H9 (cell line): ENCODE measurements around the gene IDI2. TPM values are rescaled to one million over a fixed set of nuclear protein-coding genes. Genes with fewer than 3 reads are reported as not detected.

Experiments
- DNase-seq: peaks from one replicate; pipeline ENCODE4 v3.0.0-alpha.2; 2017
- H2AFZ ChIP-seq: one replicate; pipeline ENCODE4 v1.6.1; 2013; ENCODE audit warnings: mild to moderate bottlenecking, low read length, control low read depth, moderate library complexity
- H2AK5ac ChIP-seq: 2 replicates; pipeline ENCODE4 v1.6.1; 2013; ENCODE audit warnings: low read length, control low read depth, mixed read lengths; ENCODE audit not compliant: insufficient read length
- H2BK120ac ChIP-seq: one replicate; pipeline ENCODE4 v1.6.1; 2013; ENCODE audit warnings: low read depth, mild to moderate bottlenecking, low read length, control low read depth, inconsistent platforms; ENCODE audit not compliant: poor library complexity, severe bottlenecking
- H2BK12ac ChIP-seq: 2 replicates; pipeline ENCODE4 v1.6.1; 2013; ENCODE audit warnings: low read length, control low read depth, mixed read lengths, low read depth; ENCODE audit not compliant: insufficient read length
- H2BK15ac ChIP-seq: 2 replicates; pipeline ENCODE4 v1.6.1; 2013; ENCODE audit warnings: low read depth, low read length, control low read depth
- H2BK20ac ChIP-seq: one replicate; pipeline ENCODE4 v1.6.1; 2013; ENCODE audit warnings: low read depth, mild to moderate bottlenecking, low read length, control low read depth, inconsistent platforms; ENCODE audit not compliant: poor library complexity, severe bottlenecking
- H2BK5ac ChIP-seq: 2 replicates; pipeline ENCODE4 v1.6.1; 2013; ENCODE audit warnings: low read length, control low read depth, mixed read lengths; ENCODE audit not compliant: insufficient read length
- H3K14ac ChIP-seq: 2 replicates; pipeline ENCODE4 v1.6.1; 2013; ENCODE audit warnings: low read length, control low read depth; ENCODE audit not compliant: insufficient read depth
- H3K18ac ChIP-seq: 2 replicates; pipeline ENCODE4 v1.6.1; 2013; ENCODE audit warnings: low read depth, mild to moderate bottlenecking, mixed read lengths, low read length, control low read depth; ENCODE audit not compliant: insufficient read length
- H3K23ac ChIP-seq: 2 replicates; pipeline ENCODE4 v1.6.1; 2013; ENCODE audit warnings: low read length, control low read depth, mixed read lengths, low read depth; ENCODE audit not compliant: insufficient read length
- H3K23me2 ChIP-seq: 2 replicates; pipeline ENCODE4 v1.6.1; 2013; ENCODE audit warnings: low read depth, mild to moderate bottlenecking, mixed read lengths, low read length, control low read depth; ENCODE audit not compliant: insufficient read length, poor library complexity, severe bottlenecking
- H3K27ac ChIP-seq: 2 replicates; pipeline ENCODE4 v1.5.1; 2013; ENCODE audit warnings: low read length, control low read depth, mixed read lengths, low read depth; ENCODE audit not compliant: insufficient read length
- H3K27me3 ChIP-seq: 2 replicates; pipeline ENCODE4 v1.6.1; 2013; ENCODE audit warnings: low read length, control low read depth, inconsistent platforms; ENCODE audit not compliant: insufficient read depth
- H3K4ac ChIP-seq: 2 replicates; pipeline ENCODE4 v1.6.1; 2013; ENCODE audit warnings: low read depth, mild to moderate bottlenecking, control low read depth, inconsistent platforms, low read length, moderate library complexity
- H3K4me1 ChIP-seq: 2 replicates; pipeline ENCODE4 v1.6.1; 2013; ENCODE audit warnings: low read length, control low read depth, inconsistent platforms; ENCODE audit not compliant: insufficient read depth
- H3K4me2 ChIP-seq: 2 replicates; pipeline ENCODE4 v1.6.1; 2013; ENCODE audit warnings: low read length, control low read depth, mixed read lengths; ENCODE audit not compliant: insufficient read length, insufficient read depth
- H3K56ac ChIP-seq: 2 replicates; pipeline ENCODE4 v1.6.1; 2013; ENCODE audit warnings: low read depth, mild to moderate bottlenecking, mixed read lengths, low read length, control low read depth; ENCODE audit not compliant: insufficient read length
- H3K79me1 ChIP-seq: 2 replicates; pipeline ENCODE4 v1.6.1; 2013; ENCODE audit warnings: low read depth, mild to moderate bottlenecking, moderate library complexity, low read length, control low read depth, inconsistent platforms; ENCODE audit not compliant: insufficient read depth, poor library complexity, severe bottlenecking
- H3K79me2 ChIP-seq: 2 replicates; pipeline ENCODE4 v1.6.1; 2013; ENCODE audit warnings: low read length, control low read depth, inconsistent platforms; ENCODE audit not compliant: insufficient read depth
- H3K9ac ChIP-seq: 2 replicates; pipeline ENCODE4 v1.6.1; 2013; ENCODE audit warnings: low read length, control low read depth, mixed read lengths; ENCODE audit not compliant: insufficient read length; ENCODE audit errors: extremely low read depth
- H3K9me3 ChIP-seq: one replicate; pipeline ENCODE4 v1.6.1; 2013; ENCODE audit warnings: low read depth, low read length, inconsistent platforms; ENCODE audit not compliant: control insufficient read depth
- H3T11ph ChIP-seq: one replicate; pipeline ENCODE4 v1.6.1; 2013; ENCODE audit warnings: mild to moderate bottlenecking, low read length, control low read depth, inconsistent platforms
- H4K20me1 ChIP-seq: one replicate; pipeline ENCODE4 v1.6.1; 2013; ENCODE audit not compliant: control insufficient read depth, insufficient read length, insufficient read depth
- H4K5ac ChIP-seq: 2 replicates; pipeline ENCODE4 v1.6.1; 2013; ENCODE audit warnings: low read depth, mild to moderate bottlenecking, mixed read lengths, low read length, control low read depth; ENCODE audit not compliant: insufficient read length
- H4K8ac ChIP-seq: replicated peaks from 2 replicates; pipeline ENCODE4 v1.6.1; 2013; ENCODE audit warnings: low read length, control low read depth, mixed read lengths, low read depth; ENCODE audit not compliant: insufficient read length
- H4K91ac ChIP-seq: 2 replicates; pipeline ENCODE4 v1.6.1; 2013; ENCODE audit warnings: low read depth, mild to moderate bottlenecking, moderate library complexity, mixed read lengths, low read length, control low read depth; ENCODE audit not compliant: insufficient read length
- H3K27ac Mint-ChIP-seq, 3 experiments: 2 replicates in 2 of 3; 3 replicates in 1 of 3; pipeline ENCODE4 v1.8.0; 2020 to 2021; ENCODE audit warnings: mixed read lengths in 3 of 3, mild to moderate bottlenecking in 1 of 3, moderate library complexity in 1 of 3
- H3K27me3 Mint-ChIP-seq: 2 replicates; pipeline ENCODE4 v1.8.0; 2021; ENCODE audit warnings: low read depth, mild to moderate bottlenecking, moderate library complexity, mixed read lengths
- H3K36me3 Mint-ChIP-seq, 3 experiments: 2 replicates in 2 of 3; 3 replicates in 1 of 3; pipeline ENCODE4 v1.8.0; 2020 to 2021; ENCODE audit warnings: low read depth in 3 of 3, mixed read lengths in 3 of 3; ENCODE audit not compliant: insufficient read depth in 1 of 3
- H3K4me1 Mint-ChIP-seq, 2 experiments: 2 replicates each; pipeline ENCODE4 v1.8.0; 2020; ENCODE audit warnings: mixed read lengths in 2 of 2
- H3K4me3 Mint-ChIP-seq, 2 experiments: 2 replicates in 1 of 2; 3 replicates in 1 of 2; pipeline ENCODE4 v1.8.0; 2020 to 2021; ENCODE audit warnings: mild to moderate bottlenecking in 2 of 2, mixed read lengths in 2 of 2, moderate library complexity in 1 of 2
- H3K9me3 Mint-ChIP-seq, 2 experiments: 2 replicates in 1 of 2; 3 replicates in 1 of 2; pipeline ENCODE4 v1.8.0; 2020; ENCODE audit warnings: mild to moderate bottlenecking in 2 of 2, mixed read lengths in 2 of 2, moderate library complexity in 1 of 2
- WGBS: extraction: QIAGEN DNeasy Blood & Tissue Kit; methylation state at CpG from one replicate; pipeline ENCODE4 v1.1.7; 2013; ENCODE audit warnings: missing lambda C conversion rate, low lambda C conversion rate, mixed read lengths; ENCODE audit not compliant: insufficient read length; ENCODE audit errors: extremely low coverage; 5-methylcytosine and 5-hydroxymethylcytosine counted together
- total RNA-seq: library from RNA; stranded (reverse); gene quantifications from 2 replicates; pipeline ENCODE4 v1.2.1, GENCODE V29; 2021
- TF ChIP-seq, protein P1 (sequence below): fragments of 200-600 bp; sonication (generic); conservative IDR thresholded peaks from 3 replicates; pipeline ENCODE4 v1.8.0; 2021; ENCODE audit warnings: antibody characterized with exemption, mild to moderate bottlenecking

Gene IDI2
- total RNA-seq, 1 experiment from 2014 or later, result not detected

DNA sequence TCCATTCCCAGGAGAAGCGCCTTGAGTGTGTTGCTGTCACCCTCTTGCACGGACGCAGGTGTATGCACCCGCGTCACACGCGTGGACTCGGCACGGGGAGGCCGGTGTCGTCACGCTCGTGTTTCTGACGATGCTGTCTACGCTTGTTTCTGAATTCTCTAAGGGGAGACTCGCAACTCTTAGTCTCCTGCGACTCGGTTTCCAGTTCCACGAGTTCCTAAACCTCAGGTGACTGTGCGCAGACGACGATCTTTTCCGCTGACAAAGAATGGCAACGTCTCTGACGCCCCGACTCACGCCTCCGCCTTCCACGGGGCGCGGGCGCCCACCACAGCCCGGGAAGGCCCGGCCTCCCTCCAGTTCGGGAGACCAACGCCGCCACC, 22.7 kb upstream of the IDI2 start:
- H3K79me2 ChIP-seq, result peaks cover 33% of the 10 kb centered on the region
- no peak overlapping the region for H2AFZ ChIP-seq
- no peak for DNase-seq
- H4K8ac ChIP-seq, result no peak overlapping the region
- no peaks in the 10 kb centered on the region for H3K27me3 Mint-ChIP-seq
- H3K4me2 ChIP-seq, result peak overlapping the region; percentile 46
- no peaks in the 10 kb centered on the region for H3K9me3 ChIP-seq
- no peak overlapping the region for H3K14ac ChIP-seq
- H2BK12ac ChIP-seq, result no peak overlapping the region
- H3K4me3 Mint-ChIP-seq, result peak overlapping the region; percentile 93 to 96
- H2BK5ac ChIP-seq, result peak overlapping the region; percentile 2
- no peak overlapping the region for H3K18ac ChIP-seq
- no peak overlapping the region for H3K56ac ChIP-seq
- peak overlapping the region; percentile 73 for H3K9ac ChIP-seq
- H3T11ph ChIP-seq, result no peak overlapping the region
- no CpG with 5 or more reads among the region's 37 CpGs for WGBS
- no peak overlapping the region for H4K91ac ChIP-seq
- peaks cover 20 to 52% (median 48%) of the 10 kb centered on the region in 3 experiments for H3K36me3 Mint-ChIP-seq
- TF ChIP-seq, protein P1, sequence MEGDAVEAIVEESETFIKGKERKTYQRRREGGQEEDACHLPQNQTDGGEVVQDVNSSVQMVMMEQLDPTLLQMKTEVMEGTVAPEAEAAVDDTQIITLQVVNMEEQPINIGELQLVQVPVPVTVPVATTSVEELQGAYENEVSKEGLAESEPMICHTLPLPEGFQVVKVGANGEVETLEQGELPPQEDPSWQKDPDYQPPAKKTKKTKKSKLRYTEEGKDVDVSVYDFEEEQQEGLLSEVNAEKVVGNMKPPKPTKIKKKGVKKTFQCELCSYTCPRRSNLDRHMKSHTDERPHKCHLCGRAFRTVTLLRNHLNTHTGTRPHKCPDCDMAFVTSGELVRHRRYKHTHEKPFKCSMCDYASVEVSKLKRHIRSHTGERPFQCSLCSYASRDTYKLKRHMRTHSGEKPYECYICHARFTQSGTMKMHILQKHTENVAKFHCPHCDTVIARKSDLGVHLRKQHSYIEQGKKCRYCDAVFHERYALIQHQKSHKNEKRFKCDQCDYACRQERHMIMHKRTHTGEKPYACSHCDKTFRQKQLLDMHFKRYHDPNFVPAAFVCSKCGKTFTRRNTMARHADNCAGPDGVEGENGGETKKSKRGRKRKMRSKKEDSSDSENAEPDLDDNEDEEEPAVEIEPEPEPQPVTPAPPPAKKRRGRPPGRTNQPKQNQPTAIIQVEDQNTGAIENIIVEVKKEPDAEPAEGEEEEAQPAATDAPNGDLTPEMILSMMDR, result no peak
- H2AK5ac ChIP-seq, result no peak overlapping the region
- H3K27ac ChIP-seq, result no peak overlapping the region
- peaks cover 3% of the 10 kb centered on the region; the same call in 1 of the 2 replicates for H3K4me1 ChIP-seq
- peak overlapping the region; percentile 94 to 100 (median 98); a peak in 6 of 7 replicates for H3K27ac Mint-ChIP-seq
- H2BK15ac ChIP-seq, result no peak overlapping the region
- H3K4ac ChIP-seq, result no peak overlapping the region
- H2BK120ac ChIP-seq, result no peak overlapping the region
- no peaks in the 10 kb centered on the region for H4K20me1 ChIP-seq
- no peak overlapping the region for H2BK20ac ChIP-seq
- H3K79me1 ChIP-seq, result no peaks in the 10 kb centered on the region
- H3K23ac ChIP-seq, result no peak overlapping the region
- H3K9me3 Mint-ChIP-seq, result no peaks in the 10 kb centered on the region; a peak in 2 of 5 replicates
- H4K5ac ChIP-seq, result peak overlapping the region; percentile 4
- H3K4me1 Mint-ChIP-seq, result peaks cover 34 to 37% of the 10 kb centered on the region in 2 experiments
- H3K23me2 ChIP-seq, result peaks cover 5% of the 10 kb centered on the region
- H3K27me3 ChIP-seq, result no peaks in the 10 kb centered on the region
